RPMI7951 (cell line): ENCODE data around the gene ELAC2. TPM values are rescaled to one million over a fixed set of nuclear protein-coding genes. Genes with fewer than 3 reads are reported as not detected.

Source experiments
- DNase-seq: peaks from one replicate; pipeline ENCODE4 v3.0.0-alpha.2; 2012; ENCODE audit warnings: low read depth
- total RNA-seq: library from RNA; depleted of rRNA; stranded (reverse); fragments of >200 nt; shearing (Covaris generic); gene quantifications from 2 replicates; pipeline ENCODE4 v1.2.3, GENCODE V29; 2014

ELAC2 gene
- total RNA-seq, 1 experiment from 2014 or later: 50.3 TPM

GRCh38 chr17:13024016-13024415, 6.2 kb upstream of the ELAC2 start:
- no peak for DNase-seq

- no peak for DNase-seq
Observed at GRCh38 chr17:13016881-13017654, 759 bp downstream of the ELAC2 start.

- DNase-seq: no peak
Observed at GRCh38 chr17:13014801-13015200, 3.0 kb downstream of the ELAC2 start.

GRCh38 chr17:13010959-13011358, 6.9 kb downstream of the ELAC2 start:
- DNase-seq: no peak

- DNase-seq: no peak
Observed at GRCh38 chr17:13008461-13008860, 9.4 kb downstream of the ELAC2 start.

DNA sequence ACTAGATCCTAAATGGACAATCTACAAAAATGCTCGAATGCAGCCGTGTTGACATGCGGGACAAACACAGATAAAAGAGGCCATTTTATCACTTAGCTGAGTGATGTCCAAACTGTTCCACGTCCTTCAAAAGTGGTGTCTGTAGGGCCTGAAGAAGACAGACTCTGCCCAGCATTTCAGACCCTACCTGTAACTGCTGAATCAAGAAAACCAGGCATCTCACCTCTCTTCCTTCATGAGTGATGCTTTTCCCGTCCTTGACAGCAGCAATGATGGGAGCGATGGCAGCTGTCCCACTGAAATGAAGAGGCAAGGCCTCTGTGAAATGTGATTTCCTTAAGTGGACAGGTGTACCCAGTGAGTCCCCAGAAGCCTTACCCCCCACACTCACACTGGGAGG, 12.3 kb downstream of the ELAC2 start:
- DNase-seq: no peak

DNA sequence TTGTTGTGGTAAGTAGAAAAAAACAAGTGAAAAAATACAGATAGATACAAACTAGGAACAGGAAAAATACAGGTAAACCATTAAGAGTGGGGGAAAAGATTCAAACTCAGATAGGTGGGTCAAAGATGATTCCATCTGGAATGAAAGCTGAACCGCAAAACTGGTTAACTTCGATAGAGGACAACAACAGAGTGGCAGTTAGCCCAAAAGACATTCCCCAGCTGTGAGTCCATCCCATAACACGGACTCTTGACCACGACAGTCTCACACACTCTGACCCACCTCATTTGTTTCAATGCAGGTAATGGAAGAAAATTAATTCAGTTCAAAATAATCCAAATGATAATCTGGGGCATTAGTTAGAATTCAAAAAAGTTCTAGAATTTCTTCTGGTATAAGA, 13.5 kb downstream of the ELAC2 start:
- DNase-seq: no peak

DNA sequence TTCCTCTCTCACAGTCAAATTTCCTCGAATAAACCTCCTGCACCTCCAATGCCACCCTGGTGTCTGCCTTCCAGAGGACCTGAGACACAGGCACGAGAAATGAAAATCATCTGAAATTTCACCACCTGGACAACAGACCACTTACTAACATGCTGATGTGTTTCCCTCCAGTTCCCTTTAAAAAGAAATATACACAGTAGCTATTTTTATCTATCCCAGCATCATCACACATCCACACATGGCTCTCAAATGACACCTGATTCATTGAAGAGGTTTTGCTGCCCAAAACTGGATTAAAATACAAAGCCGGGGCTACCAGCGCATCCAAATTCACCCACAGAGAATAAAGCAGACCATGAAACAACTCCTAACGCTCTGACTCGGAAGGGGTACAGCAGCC, 13.9 kb downstream of the ELAC2 start:
- DNase-seq: no peak

- DNase-seq: no peak
Observed at GRCh38 chr17:13003454-13003851, 14.4 kb downstream of the ELAC2 start.

GRCh38 chr17:13002761-13003453, 14.9 kb downstream of the ELAC2 start:
- peak; percentile 57 for DNase-seq

- DNase-seq: no peak
Observed at GRCh38 chr17:13001991-13002615, 15.7 kb downstream of the ELAC2 start.

GRCh38 chr17:13000561-13000960, 17.3 kb downstream of the ELAC2 start:
- DNase-seq: no peak

- DNase-seq: no peak
Observed at GRCh38 chr17:12998874-12999273, 19.0 kb downstream of the ELAC2 start.

DNA sequence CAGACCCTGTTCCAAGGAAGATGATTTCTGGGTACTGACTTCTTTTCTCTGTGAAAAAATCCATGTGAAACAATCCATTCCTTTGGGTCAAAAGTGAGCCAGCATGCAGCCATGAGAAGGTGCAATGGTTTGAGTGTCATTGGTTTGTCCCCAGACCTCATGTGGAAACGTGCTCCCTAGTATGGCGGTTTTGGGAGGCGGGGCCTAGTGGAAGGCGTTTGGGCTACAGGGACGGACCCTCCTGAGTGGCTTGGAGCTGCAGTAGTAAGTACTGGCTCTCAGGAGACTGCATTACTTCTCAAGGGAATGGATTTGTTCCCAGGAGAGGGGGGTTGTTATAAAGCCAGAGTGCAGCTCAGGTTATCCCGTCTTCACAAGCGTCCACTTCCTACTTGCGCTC, 19.4 kb downstream of the ELAC2 start:
- DNase-seq: no peak

- DNase-seq: no peak
Observed at GRCh38 chr17:12996941-12997340, 20.9 kb downstream of the ELAC2 start.

- no peak for DNase-seq
Observed at GRCh38 chr17:12996357-12996756, 21.5 kb downstream of the ELAC2 start.

- no peak for DNase-seq
Observed at GRCh38 chr17:12995896-12996295, 21.9 kb downstream of the ELAC2 start.

GRCh38 chr17:12995106-12995895, 22.5 kb downstream of the ELAC2 start:
- no peak for DNase-seq

DNA sequence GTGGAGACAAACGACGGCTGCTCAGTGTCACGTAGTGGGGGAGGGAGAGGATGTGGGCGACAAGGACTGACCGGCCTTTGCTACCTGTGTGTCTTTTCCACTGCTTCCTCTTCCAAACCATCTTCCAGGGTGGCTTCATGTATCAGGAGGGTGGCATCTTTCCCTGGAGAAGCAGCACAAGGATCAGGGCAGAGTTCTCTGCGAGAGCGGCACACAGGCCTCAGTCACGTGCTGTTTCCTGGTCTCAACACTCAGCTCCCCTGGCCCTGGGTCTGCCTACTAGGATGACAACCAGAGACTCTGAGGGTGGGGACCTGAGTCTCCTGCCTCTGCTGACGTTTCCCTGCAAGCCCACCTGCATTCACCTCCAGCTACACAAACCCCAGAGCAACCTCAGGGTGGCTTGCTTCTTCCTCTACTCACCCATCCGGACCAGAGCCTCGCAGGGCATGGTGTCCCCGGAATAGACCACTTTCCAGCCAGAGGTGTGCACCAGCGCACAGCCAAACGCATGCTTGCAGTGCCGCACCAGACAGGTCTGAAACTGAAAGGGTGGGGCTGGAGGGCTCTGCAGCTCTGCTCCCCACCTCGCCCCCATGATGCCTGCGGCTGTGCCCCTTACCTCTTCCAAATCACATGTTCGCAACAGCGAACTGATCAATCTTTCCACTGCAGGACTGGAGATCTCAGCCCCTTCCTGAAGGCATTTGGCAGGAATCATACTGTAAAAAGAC, 23.3 kb downstream of the ELAC2 start:
- no peak for DNase-seq

DNA sequence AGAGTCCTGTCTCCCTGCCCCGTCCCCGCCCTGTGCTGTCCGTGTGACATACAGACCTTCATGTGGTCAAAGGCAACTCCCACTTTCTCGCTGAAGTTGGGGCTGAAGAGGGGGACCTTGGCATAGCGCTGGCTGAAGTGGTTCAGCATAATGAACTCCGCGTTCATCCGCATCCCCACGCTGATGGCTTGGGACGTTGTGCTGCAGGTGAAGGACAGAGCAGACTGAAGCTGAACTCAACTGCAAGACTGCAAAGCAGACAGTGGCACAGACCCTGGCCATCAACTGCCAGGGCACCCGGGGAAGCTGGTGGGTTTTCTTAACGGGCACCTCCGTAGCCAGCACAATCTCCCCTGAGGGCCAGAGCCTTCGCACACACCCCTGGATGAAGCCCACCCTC, 24.2 kb downstream of the ELAC2 start:
- no peak for DNase-seq

GRCh38 chr17:12992676-12993075, 25.2 kb downstream of the ELAC2 start:
- DNase-seq: no peak
